D721Med (cell line): ENCODE results near the gene HCN2.
"Not testable (repeated sequence)": the region's sequence is repeated elsewhere in the genome, so short reads cannot be mapped to it uniquely, and the experiment has no call there.

Experiments
- DNase-seq: peaks from one replicate; pipeline ENCODE4 v3.0.0; 2011; ENCODE audit warnings: low spot score; ENCODE audit not compliant: insufficient read length
- FAIRE-seq: peaks from 2 replicates; lab custom pipeline; 2011; peaks lifted over from hg19 to GRCh38; lab: Jason Lieb, UNC
- TF ChIP-seq, protein P1 (sequence below): IDR thresholded peaks from 2 replicates; pipeline ENCODE4 v1.5.1; 2012; ENCODE audit warnings: mild to moderate bottlenecking, control low read depth; ENCODE audit not compliant: insufficient read depth; ENCODE audit errors: missing control alignments

Gene HCN2

DNA sequence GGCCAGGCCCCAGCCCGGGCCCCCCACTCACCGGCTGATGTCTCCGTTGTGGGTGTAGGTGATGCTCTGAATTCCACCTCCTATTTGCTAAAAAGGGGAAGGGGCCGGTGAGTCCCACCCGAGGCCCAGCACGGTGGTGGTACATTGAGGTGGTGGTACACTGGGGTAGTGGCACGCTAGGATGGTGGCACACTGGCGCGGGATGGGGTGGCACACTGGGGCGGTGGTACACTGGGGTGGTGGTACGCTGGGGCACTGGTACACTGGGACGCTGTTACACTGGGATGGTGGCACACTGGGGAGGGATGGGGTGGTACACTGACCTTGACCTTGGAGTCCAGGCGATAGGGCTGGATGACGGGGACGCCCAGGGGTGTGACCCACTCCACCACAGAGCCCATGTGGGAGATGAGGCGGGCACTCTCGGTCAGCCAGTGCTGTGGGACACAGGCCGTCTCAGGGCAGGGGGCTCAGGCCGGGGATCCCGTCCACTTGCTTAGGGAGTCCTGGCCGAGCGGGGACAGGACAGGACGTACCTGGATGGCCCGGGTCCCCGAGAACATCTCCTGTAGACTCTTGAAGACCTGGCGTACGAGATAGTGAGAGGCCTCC lies 29.1 kb downstream of the HCN2 start:
- TF ChIP-seq, protein P1, sequence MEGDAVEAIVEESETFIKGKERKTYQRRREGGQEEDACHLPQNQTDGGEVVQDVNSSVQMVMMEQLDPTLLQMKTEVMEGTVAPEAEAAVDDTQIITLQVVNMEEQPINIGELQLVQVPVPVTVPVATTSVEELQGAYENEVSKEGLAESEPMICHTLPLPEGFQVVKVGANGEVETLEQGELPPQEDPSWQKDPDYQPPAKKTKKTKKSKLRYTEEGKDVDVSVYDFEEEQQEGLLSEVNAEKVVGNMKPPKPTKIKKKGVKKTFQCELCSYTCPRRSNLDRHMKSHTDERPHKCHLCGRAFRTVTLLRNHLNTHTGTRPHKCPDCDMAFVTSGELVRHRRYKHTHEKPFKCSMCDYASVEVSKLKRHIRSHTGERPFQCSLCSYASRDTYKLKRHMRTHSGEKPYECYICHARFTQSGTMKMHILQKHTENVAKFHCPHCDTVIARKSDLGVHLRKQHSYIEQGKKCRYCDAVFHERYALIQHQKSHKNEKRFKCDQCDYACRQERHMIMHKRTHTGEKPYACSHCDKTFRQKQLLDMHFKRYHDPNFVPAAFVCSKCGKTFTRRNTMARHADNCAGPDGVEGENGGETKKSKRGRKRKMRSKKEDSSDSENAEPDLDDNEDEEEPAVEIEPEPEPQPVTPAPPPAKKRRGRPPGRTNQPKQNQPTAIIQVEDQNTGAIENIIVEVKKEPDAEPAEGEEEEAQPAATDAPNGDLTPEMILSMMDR = no peak
- no peak for DNase-seq
- no peak for FAIRE-seq

DNA sequence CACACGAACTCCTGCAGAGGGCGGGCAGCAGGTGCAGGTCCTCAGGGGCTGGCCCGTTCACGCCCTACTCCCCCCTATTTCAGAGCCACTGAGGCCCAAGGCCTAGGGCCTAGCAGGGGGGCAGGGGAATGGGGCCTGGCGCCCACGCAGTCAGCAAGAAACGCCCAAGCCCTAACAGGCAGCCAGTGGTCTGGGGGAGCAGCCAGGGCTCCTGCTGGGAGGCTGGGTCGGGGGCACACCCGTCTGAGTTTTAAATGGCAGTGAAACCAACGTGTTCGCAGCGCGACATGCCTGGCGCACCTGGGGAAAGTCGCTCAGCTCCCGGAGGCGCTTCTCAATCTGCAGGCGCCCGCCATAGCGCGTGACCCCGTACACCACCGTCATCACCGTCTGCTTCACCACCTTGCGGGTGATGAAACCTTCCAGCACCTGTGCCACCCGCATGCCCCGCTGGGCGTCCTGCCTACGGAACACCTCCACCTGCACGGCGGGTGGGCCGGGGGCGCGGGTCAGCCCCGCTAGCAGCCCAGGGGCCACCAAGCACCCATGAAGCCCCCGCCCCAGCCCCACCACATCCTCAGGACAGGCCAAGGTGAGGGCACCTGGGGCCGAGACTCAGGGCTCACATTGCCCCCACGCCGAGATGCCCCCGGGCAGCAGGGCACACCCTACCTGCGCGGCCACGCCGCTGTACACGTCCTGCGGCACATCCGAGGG lies 29.8 kb downstream of the HCN2 start:
- TF ChIP-seq, protein P1 = no peak
- DNase-seq = no peak
- FAIRE-seq = no peak

DNA sequence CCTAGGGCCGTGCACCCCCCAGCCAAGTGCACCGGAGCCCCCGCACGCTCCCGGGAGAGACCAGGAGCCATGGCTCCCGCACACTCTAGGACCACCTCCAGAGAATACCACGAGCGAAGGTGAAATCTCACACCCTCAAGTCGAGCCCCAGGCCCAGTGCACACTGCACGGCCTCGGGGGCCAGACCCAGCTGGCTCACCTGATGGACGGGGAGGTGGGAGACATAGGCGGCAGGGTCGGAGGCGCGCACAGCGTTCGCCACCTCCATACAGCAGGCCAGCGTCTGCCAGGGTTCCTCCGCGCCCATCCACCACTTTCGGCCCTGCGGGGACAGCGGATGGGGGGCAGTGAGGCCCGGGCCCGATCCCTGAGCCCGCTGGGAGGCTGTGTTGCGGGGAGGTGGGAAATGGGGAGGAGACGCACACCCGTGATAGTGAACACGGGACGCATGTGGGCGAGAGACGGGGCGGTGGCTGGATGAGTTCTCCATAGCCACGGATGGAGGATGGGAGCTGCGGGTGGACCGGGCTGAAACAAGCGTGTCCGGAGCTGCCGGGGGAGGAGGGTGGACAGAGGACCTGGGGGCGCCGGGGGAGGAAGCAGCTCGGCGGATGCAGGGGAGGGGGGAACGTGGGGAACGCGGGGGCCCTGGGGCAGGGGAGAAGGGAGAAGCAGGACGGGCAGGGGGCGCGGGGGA lies 30.6 kb downstream of the HCN2 start:
- TF ChIP-seq, protein P1 = no peak
- DNase-seq = no peak
- FAIRE-seq = no peak

DNA sequence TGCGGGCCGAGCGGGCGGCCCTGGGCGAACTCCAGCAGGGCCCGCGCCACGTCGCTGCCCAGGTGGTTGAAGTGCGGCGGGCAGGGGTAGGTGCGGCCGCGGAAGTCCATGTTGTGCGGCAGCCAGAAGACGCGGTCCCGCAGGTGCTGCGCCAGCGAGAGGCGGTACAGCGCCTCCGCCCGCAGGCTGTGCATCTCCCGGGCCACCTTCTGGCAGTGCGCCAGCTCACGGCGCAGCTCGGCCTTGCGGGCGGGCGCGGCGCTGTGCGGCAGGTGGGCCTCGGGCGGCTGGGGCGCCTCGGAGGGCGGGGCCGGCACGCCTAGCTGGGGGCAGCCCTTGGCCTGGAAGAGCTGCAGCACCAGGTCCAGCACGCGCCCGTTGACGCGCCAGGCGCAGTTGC lies 31.5 kb downstream of the HCN2 start:
- not testable (repeated sequence) for FAIRE-seq, DNase-seq

DNA sequence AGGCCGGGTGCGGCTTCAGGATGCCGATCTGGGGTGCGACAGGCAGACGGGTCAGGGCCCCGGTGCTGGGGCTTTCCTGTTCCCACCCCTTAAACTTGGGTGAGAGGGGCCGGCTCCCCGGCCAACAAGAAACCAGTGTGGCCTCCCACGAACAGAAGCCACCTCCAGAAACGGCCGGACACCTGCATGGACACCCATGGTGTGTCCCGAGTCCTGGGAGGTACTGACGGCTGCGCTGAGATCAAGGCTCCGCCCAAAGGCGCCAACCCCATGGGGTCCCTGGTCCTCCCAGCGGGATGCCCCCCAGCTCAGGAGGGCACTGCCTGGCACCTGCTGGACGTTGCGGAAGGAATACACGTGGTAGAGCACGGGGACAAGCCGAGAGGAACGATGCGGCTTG lies 32.1 kb downstream of the HCN2 start:
- DNase-seq (no peak), FAIRE-seq (no peak)
- TF ChIP-seq, protein P1 = no peak

DNA sequence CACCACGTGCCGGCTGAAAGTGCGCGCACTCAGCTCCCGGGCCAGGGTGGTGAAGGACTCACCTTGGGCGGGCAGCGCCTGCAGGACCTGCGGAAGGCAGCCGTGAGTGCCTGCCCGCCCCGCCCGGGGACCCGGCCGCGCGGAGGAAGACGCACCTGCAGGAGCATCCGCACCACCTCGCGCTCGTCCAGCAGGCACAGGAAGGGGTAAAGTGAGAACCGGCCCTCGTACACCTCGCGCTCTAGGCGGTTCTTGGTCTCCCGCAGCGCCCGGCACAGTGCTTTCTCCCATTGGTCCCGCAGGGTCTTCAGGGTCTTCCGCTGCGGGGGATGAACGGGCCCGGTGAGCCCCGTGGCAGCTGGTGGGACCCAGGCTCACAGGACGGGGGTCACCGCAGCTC lies 33.0 kb downstream of the HCN2 start:
- DNase-seq (no peak), FAIRE-seq (no peak)
- TF ChIP-seq, protein P1 = no peak

DNA sequence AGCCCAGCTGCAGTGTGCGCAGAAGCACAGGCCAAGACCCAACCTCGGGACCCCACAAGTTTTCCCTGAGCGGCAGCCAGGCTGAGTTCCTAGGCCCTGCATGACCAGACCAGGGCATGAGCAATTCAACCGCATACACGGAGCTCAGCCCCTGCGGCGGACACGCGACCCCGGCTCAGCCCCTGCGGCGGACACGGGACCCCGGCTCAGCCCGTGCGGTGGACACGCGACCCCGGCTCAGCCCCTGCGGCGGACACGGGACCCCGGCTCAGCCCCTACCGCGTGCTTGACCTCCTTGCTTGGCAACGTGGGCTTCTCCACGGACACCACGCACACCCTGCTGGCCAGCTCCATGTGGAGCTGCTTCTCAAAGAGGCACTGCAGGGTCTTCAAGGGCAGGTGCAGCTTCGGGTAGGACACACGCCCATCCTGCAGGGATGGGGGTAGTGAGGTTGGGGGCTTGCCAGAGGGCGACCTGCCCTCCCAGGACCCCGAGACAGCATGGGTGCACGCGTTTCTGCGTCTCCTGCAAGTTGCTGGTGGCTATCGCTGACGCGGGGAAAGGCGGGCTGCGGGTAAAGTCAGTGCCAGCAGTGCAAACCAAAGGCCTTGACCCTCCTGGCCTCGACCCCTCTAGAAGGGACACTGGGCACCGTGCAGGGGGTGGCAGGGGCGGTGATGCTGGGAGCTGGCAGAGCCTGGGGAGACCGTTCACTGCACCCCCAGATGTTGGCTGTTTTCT lies 33.7 kb downstream of the HCN2 start:
- TF ChIP-seq, protein P1 = no peak
- no peak for DNase-seq
- no peak for FAIRE-seq
